Astrocyte of the cerebellum (primary cell): ENCODE data around the gene CCDC146.

Source experiments
- DNase-seq: peaks from one replicate; pipeline ENCODE4 v3.0.0-alpha.2; 2011; ENCODE audit warnings: low read depth
- H3K4me3 ChIP-seq: 2 replicates; pipeline ENCODE4 v1.5.1; 2011; ENCODE audit warnings: mild to moderate bottlenecking, low read depth, low read length, moderate library complexity
- CTCF ChIP-seq: IDR thresholded peaks from 2 replicates; pipeline ENCODE4 v1.5.1; 2012; ENCODE audit warnings: low read length, low read depth, moderate library complexity, mild to moderate bottlenecking; ENCODE audit errors: missing control alignments
- in situ Hi-C: cut with HindIII; loops from 2 replicates; pipeline ENCODE4 v1.10.0; 2017; ENCODE audit warnings: low sequenced_read_pairs

Gene CCDC146

GRCh38 chr7:77315182-77315591, 192.8 kb downstream of the CCDC146 start:
- TF ChIP-seq CTCF: no peak
- H3K4me3 ChIP-seq: no peak overlapping the region
- in situ Hi-C loops: no loop called here
- DNase-seq: no peak

- no peak for DNase-seq
- TF ChIP-seq CTCF: no peak
- in situ Hi-C loops: no loop called here
- no peak overlapping the region for H3K4me3 ChIP-seq
Observed at GRCh38 chr7:77316219-77316978, 194.0 kb downstream of the CCDC146 start.

DNA sequence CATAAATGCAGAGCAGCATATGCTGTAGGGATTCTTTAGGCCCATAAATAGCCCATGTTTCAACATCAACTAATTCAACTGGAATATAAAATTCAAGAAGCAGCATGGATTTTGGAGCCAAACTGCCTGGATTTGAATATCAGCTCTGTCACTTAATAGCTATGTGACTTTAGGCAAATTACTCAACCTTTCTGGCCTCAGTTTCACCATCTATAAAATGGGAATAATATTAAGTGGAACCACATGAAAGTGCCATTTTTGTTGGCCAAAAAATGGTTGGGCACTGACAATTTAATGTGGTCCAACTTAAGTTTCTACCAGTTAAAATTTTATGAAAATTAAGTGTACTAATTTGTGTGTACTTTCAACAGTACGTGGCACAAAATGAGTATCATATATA, 195.6 kb downstream of the CCDC146 start:
- DNase-seq: no peak
- H3K4me3 ChIP-seq: no peak overlapping the region
- TF ChIP-seq CTCF: no peak
- in situ Hi-C loops: no loop called here

GRCh38 chr7:77320137-77320536, 197.7 kb downstream of the CCDC146 start:
- in situ Hi-C loops: no loop called here
- H3K4me3 ChIP-seq: no peak overlapping the region
- TF ChIP-seq CTCF: no peak
- no peak for DNase-seq

DNA sequence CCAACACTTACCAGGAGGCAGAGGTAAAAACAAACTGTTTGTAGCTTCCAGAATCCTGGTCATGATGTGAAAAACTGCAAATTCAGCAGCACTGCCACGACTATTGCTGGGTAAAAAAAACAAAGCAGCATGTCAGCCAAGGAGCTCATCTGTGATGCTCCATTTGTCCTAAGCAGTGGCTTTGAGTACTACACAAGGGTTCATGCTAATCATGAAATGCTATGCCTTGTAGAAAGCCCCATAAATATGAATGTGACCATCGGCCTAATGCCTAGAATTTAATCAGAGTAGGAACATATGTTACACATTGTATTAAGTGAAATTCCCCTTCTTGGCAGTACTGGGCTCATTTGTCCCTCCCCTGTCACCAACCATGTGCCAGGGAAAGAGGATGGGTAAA, 198.3 kb downstream of the CCDC146 start:
- TF ChIP-seq CTCF: no peak
- DNase-seq: no peak
- H3K4me3 ChIP-seq: no peak overlapping the region
- in situ Hi-C loops: no loop called here

GRCh38 chr7:77321300-77321699, 198.9 kb downstream of the CCDC146 start:
- in situ Hi-C loops: no loop called here
- TF ChIP-seq CTCF: no peak
- no peak for DNase-seq
- no peak overlapping the region for H3K4me3 ChIP-seq
